ENCODE data around the gene KIN. TPM values are rescaled to one million over a fixed set of nuclear protein-coding genes. Genes with fewer than 3 reads are reported as not detected.

The KIN gene
- total and polyA plus RNA-seq, 9 donors, result 7.4 to 14.6 (median 11.4) TPM

GRCh38 chr10:7710446-7710845 is 77.3 kb downstream of the KIN start:
- intact Hi-C loops (cut with DNase I), result no loop called here
- WGBS, 3 donors, result 90 to 95% (median 94%) methylated on average over 1 of the region's 1 CpG
- H3K4me3 ChIP-seq, result no peak overlapping the region

GRCh38 chr10:7708832-7709231 is 79.0 kb downstream of the KIN start:
- 92 to 95% (median 94%) methylated on average over 4 of the region's 4 CpGs for WGBS, 3 donors
- Histone ChIP-seq H3K9me3 (no peaks in the 10 kb centered on the region), H3K27me3 (no peaks in the 10 kb centered on the region), H3K27ac (no peak overlapping the region), H3K36me3 (no peaks in the 10 kb centered on the region), H3K4me3 (no peak overlapping the region), H3K4me1 (ENCODE audit: insufficient read depth) (no peaks in the 10 kb centered on the region)
- intact Hi-C loops (cut with DNase I), result no loop called here
- TF ChIP-seq CTCF (IDR thresholded peaks at IDR 0.05) (no peak), EP300 (IDR thresholded peaks at IDR 0.05) (no peak), POLR2A (IDR thresholded peaks at IDR 0.05) (no peak)
- no peak for DNase-seq

More at GRCh38 chr10:7710446-7710845, 77.3 kb downstream of the KIN start:
- H3K4me1 ChIP-seq (ENCODE audit: insufficient read depth), result no peaks in the 10 kb centered on the region
- TF ChIP-seq CTCF (IDR thresholded peaks at IDR 0.05) (no peak), EP300 (IDR thresholded peaks at IDR 0.05) (no peak), POLR2A (IDR thresholded peaks at IDR 0.05) (no peak)
- no peaks in the 10 kb centered on the region for H3K27me3 ChIP-seq
- no peak for DNase-seq
- no peaks in the 10 kb centered on the region for H3K36me3 ChIP-seq
- H3K9me3 ChIP-seq, result no peaks in the 10 kb centered on the region
- no peak overlapping the region for H3K27ac ChIP-seq

- no peaks in the 10 kb centered on the region for H3K9me3 ChIP-seq
- H3K4me3 ChIP-seq, result no peak overlapping the region
- no peak overlapping the region for H3K27ac ChIP-seq
- H3K27me3 ChIP-seq, result no peaks in the 10 kb centered on the region
- intact Hi-C loops (cut with DNase I), result no loop called here
- H3K4me1 ChIP-seq (ENCODE audit: insufficient read depth), result no peaks in the 10 kb centered on the region
- no peak for DNase-seq
- no peaks in the 10 kb centered on the region for H3K36me3 ChIP-seq
- TF ChIP-seq CTCF (IDR thresholded peaks at IDR 0.05) (no peak), EP300 (IDR thresholded peaks at IDR 0.05) (no peak), POLR2A (IDR thresholded peaks at IDR 0.05) (no peak)
- 79 to 84% (median 80%) methylated on average over 5 of the region's 5 CpGs for WGBS, 3 donors
These were observed 79.8 kb downstream of the KIN start for GRCh38 chr10:7707858-7708622.

- Histone ChIP-seq H3K27ac (no peak overlapping the region), H3K27me3 (no peaks in the 10 kb centered on the region), H3K4me3 (no peak overlapping the region), H3K4me1 (ENCODE audit: insufficient read depth) (no peaks in the 10 kb centered on the region), H3K36me3 (no peaks in the 10 kb centered on the region), H3K9me3 (no peaks in the 10 kb centered on the region)
- DNase-seq, result no peak
- no peak for TF ChIP-seq POLR2A (IDR thresholded peaks at IDR 0.05)
- TF ChIP-seq CTCF (IDR thresholded peaks at IDR 0.05), result no peak
- no peak for TF ChIP-seq EP300 (IDR thresholded peaks at IDR 0.05)
- 73 to 79% (median 75%) methylated on average over 4 of the region's 4 CpGs for WGBS, 3 donors
- intact Hi-C loops (cut with DNase I), result no loop called here
These were observed 80.7 kb downstream of the KIN start for GRCh38 chr10:7707102-7707501.

Measured in ovary (tissue), 9 donors.